Esophagus squamous epithelium (tissue), 4 donors: Measurements from ENCODE around the gene SYNM.

Experiments used
- POLR2A ChIP-seq, 4 donors: fragments of 450-650 bp; IDR thresholded peaks; one replicate each; pipeline ENCODE4 v1.6.1; 2017; ENCODE audit warnings: antibody characterized with exemption in 4 of 4, mild to moderate bottlenecking in 4 of 4, moderate library complexity in 3 of 4
- TF ChIP-seq, protein P1 (sequence below), 6 experiments: fragments of 450-650 bp in 4 of 6; fragments of 200-600 bp in 2 of 6; sonication (generic) in 2 of 6; IDR thresholded peaks; one replicate each; pipeline ENCODE4 v1.5.1; 2016 to 2019; ENCODE audit warnings: antibody characterized with exemption in 6 of 6, mild to moderate bottlenecking in 4 of 6, moderate library complexity in 4 of 6

DNA sequence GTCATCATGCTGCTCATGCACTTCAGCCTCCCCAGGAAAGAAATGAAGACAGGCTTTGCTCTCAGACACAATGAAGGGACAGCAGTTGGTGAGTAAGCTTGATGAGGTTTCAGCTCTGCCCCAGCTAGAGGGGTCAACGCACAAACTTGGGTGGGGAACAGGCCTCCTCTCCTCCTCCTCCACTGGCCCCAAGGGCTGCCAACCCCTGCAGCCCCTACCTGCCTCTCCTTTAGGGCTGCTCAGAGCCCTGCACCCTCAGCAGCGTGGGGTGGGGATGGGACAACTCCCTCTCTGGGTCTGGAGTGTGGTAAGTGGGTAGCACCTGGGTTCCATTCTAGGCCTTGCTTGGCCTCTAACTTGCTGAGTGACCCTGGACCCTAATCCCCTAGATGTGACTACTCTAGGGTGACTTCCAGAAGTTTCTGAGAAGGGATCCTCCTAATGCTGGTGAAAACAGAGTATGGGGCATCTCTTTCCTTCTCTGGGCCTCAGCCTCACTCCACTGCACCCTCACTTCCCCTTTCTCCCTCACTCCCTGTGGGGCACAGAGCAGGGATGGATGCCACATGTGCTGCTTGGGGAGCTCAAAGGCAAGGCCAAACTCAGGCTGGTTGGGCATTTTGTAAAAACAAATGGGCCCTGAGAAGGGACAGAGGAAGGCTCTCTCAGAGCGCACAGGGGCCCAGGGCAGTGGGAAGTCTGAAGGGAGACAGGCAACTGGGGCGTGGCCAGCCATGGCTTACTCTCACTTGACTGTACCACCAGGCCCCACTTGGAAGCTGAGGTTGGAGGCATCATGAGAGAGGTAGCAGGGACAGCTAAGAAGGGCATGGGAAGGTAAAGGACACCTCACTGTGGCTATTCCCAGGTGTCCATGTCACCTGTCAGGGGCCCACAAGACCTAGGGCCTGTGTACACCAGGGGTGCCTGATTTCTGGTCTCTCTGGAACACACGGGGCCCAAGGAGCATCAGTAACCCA lies 64.0 kb downstream of the SYNM start:
- TF ChIP-seq POLR2A (IDR thresholded peaks at IDR 0.05), result no peak
- TF ChIP-seq, protein P1, sequence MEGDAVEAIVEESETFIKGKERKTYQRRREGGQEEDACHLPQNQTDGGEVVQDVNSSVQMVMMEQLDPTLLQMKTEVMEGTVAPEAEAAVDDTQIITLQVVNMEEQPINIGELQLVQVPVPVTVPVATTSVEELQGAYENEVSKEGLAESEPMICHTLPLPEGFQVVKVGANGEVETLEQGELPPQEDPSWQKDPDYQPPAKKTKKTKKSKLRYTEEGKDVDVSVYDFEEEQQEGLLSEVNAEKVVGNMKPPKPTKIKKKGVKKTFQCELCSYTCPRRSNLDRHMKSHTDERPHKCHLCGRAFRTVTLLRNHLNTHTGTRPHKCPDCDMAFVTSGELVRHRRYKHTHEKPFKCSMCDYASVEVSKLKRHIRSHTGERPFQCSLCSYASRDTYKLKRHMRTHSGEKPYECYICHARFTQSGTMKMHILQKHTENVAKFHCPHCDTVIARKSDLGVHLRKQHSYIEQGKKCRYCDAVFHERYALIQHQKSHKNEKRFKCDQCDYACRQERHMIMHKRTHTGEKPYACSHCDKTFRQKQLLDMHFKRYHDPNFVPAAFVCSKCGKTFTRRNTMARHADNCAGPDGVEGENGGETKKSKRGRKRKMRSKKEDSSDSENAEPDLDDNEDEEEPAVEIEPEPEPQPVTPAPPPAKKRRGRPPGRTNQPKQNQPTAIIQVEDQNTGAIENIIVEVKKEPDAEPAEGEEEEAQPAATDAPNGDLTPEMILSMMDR (IDR thresholded peaks at IDR 0.05), result no peak
